GM21526 (cell line): ENCODE results near the gene TTC39C.

ENCODE experiments used
- ATAC-seq: cut with Tn5 transposase; IDR thresholded peaks from one replicate; pipeline ENCODE4 v1.9.1; 2021; ENCODE audit warnings: moderate library complexity; ENCODE audit not compliant: unreplicated experiment, low FRiP score

TTC39C gene

GRCh38 chr18:23990474-23991410 is 23.8 kb upstream of the TTC39C start:
- no peak for ATAC-seq

- ATAC-seq = no peak
Observed at GRCh38 chr18:23992089-23992940, 22.2 kb upstream of the TTC39C start.

DNA sequence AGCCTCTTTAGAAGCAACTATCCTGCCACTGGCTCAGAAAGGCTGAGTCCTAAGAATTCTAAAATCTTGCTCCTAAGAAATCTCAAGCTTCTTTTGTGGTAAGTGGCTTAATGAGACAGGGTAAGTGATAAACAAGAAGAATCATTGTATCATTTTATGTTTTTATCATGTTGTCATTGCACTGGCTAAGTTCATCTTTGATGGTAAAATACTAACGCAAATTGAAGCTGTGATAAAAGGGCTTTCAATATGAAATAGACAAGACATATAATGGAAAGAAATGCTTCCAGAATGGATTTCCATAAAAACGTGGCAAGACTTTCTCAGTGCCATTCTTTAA is 21.6 kb upstream of the TTC39C start:
- ATAC-seq = no peak

DNA sequence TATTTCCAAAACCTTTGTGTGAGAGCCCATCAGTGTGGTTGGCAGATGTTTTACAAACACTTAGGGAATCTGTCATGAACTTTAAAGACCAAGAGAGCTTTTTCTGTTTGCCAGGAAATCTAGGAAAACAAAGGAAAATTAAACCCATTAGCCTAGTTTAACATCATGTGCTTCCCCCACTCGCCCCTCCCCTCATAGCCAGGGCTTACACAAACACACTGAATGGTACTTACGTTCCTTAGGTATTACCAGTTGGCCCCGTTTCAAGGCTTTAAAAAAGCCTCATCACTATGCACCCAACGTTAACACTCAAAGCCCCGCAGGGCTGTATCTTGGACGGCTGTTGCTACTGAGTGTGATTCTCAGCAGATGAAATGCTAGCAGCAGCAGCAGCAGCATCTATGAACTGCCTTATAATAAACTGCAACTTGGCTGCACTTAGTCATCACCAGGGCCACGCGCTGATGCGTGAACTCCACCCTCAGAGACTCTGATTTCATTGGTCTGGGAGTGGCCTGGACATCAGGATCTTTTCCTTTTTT is 20.1 kb upstream of the TTC39C start:
- no peak for ATAC-seq

- ATAC-seq = no peak
Observed at GRCh38 chr18:23995180-23995579, 19.4 kb upstream of the TTC39C start.

DNA sequence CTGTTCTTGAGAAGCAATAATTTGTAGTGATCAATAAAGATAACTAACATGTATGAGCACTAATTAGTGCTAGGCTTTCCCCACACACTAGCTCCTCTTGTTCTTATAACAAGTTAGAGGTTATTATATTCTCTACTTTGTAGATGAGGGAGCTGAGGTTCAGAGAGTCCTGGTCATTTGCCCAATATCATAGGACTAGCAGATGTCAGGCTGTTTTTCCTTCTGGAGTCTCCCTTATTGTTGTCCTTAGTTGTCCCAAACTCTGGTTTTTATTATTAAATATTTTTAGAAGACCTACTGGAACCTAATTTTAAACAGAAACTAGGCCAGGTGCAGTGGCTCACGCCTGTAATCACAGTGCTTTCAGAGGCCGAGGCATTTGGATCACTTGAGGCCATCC is 16.5 kb upstream of the TTC39C start:
- no peak for ATAC-seq

- no peak for ATAC-seq
Observed at GRCh38 chr18:23998820-23999219, 15.7 kb upstream of the TTC39C start.

DNA sequence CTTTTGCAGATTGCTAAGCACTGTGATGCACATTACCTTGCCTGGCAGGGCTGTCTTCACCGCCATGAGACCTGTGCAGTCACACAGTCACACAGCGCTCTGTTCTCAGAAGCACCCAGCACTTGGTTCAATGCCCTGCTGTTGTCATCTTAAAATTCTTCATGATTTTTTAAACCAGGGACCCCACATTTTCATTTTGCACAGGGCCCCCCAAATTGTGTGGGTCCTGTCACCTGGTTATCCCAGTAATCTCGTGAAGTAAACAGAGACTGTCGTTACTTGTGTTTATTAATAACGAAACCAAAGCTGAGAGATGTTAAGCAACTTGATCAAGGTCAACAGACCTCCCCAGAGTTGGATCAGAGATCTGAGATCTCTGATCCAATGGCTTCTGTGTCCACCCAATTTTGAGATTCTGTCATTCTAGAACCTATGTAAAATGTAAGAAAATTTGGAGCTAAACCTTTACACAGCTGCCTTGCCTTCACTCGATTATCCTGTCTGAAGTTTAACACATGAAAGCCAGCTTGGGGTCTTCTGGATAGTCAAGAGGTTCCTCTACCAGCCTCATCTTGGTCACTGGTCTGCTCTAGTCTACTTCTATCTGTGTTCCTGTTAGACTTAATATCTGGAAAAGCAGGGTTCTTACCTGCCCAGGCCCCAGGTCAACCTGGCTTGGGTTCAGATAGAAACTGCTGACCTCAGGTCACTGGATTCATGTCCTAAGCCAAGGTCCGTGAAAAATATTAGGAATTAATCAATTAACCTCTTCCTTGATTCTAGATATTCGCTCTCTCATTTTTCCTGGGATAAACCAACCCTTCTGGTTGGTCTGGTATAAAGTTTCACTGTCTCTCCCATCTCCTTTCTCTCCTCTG is 13.7 kb upstream of the TTC39C start:
- no peak for ATAC-seq

DNA sequence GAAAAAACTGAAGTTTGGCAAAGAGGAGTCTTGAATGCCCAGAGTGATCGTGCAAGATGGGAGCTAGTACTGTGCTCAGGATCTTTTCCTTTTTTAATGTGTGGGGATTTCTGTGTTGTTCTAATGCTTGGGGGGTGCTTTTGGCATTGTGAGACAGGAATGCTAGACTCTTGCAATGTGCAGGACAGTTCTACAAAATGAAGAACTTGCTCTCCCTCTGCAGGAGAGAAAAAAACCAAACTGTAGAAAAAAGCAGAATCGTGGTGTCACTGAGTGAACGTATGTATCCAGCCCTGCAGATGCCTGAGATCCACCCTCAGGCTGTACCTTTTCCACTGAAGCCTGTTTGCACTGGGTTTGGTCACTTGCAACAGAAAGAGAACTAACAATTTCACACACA is 12.1 kb upstream of the TTC39C start:
- no peak for ATAC-seq

DNA sequence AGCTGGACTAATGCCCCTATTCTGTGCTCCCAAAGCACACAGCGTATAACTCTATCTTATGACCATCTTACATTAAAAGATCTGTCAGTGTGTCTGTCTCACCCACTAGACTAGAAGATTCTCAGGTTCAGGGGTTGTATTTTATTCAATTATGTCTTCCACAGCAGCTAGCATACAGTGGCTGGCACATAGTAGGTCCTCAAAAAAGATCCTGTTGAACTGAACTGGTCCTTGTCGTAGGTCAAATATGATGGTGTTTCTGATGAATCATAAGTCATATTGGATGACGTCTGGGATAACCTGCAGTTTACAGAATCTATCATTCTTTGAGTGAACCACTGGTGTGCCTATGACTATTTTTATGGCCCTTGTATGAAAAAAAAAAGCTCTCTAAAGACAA is 11.3 kb upstream of the TTC39C start:
- no peak for ATAC-seq

GRCh38 chr18:24003903-24004640 is 10.5 kb upstream of the TTC39C start:
- ATAC-seq = no peak

DNA sequence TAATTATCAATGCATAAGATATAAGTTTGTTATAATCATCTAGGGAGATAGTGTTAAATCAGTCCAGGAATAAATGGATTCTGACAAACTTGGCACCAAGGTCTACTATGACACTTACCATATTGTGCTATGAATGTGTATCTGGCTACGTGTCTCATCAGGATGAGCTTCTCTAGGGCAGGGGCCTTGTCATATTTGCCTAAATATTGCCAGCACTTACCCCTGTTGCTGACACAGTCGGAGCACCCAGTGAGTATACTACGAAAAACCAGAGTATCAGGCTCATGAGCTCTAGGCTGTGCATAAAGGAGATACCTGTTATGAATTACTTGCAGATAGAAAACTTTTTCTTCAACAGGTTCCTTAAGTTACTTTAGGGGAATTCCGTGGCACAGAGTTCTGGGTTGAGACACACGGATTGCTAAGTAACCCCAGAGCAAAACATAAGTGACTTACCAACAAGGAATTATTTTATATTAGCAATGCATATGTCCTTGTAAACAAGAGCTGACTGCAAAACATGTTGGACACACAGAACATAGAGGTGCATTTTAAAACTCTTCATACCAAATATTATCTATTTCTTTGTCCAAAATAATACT is 7.7 kb upstream of the TTC39C start:
- ATAC-seq = no peak

- ATAC-seq = no peak
Observed at GRCh38 chr18:24009246-24009645, 5.3 kb upstream of the TTC39C start.

GRCh38 chr18:24009651-24010333 is 4.8 kb upstream of the TTC39C start:
- peak; percentile 52 for ATAC-seq

- no peak for ATAC-seq
Observed at GRCh38 chr18:24010673-24011072, 3.9 kb upstream of the TTC39C start.

GRCh38 chr18:24011123-24011917 is 3.2 kb upstream of the TTC39C start:
- ATAC-seq = no peak

DNA sequence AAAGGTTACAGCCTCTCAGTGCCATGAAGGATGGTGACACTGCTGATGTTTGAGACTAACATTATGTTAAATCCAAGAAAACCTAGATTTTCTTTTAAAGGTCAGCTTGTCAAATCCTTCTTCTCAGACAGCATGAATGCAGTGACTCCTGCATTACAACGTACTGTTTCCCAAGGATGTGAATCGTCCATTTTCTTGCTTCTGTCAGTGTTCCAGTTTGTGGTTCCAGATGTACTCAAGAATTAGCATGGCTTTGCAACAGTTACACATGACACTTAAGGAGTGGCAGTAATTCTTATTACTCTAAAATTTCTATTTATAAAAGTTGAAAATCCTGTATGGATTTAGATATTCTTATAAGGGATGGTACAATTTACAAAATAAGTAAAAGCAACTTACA is 1.5 kb upstream of the TTC39C start:
- ATAC-seq = no peak
